ENCODE results near the gene CNTLN.
A peak's percentile ranks its signal among the peaks of the same experiment; 100 is the strongest.
"Not testable (repeated sequence)": the region's sequence is repeated elsewhere in the genome, so short reads cannot be mapped to it uniquely, and the experiment has no call there.

CNTLN gene

GRCh38 chr9:17509151-17509550 lies 374.3 kb downstream of the CNTLN start:
- DNase-seq (ENCODE audit: low read depth in 2 of 2) = no peak

- no peak for DNase-seq (ENCODE audit: low read depth in 2 of 2)
Observed at GRCh38 chr9:17509701-17510100, 374.9 kb downstream of the CNTLN start.

- no peak for DNase-seq (ENCODE audit: low read depth in 2 of 2)
Observed at GRCh38 chr9:17519761-17520160, 384.9 kb downstream of the CNTLN start.

- no peak for DNase-seq (ENCODE audit: low read depth in 2 of 2)
Observed at GRCh38 chr9:17520268-17521064, 385.6 kb downstream of the CNTLN start.

GRCh38 chr9:17521100-17521855 lies 386.4 kb downstream of the CNTLN start:
- DNase-seq (ENCODE audit: low read depth in 2 of 2) = no peak

- not testable (repeated sequence) for DNase-seq (ENCODE audit: low read depth in 2 of 2)
Observed at GRCh38 chr9:17526726-17527125, 391.9 kb downstream of the CNTLN start.

- DNase-seq (ENCODE audit: low read depth in 2 of 2) = no peak
Observed at GRCh38 chr9:17528859-17529258, 394.0 kb downstream of the CNTLN start.

GRCh38 chr9:17531642-17532254 lies 396.9 kb downstream of the CNTLN start:
- peak in 1 of 2 donors; percentile 15 for DNase-seq (ENCODE audit: low read depth in 2 of 2)

GRCh38 chr9:17532461-17532860 lies 397.6 kb downstream of the CNTLN start:
- no peak for DNase-seq (ENCODE audit: low read depth in 2 of 2)

- no peak for DNase-seq (ENCODE audit: low read depth in 2 of 2)
Observed at GRCh38 chr9:17535176-17535575, 400.3 kb downstream of the CNTLN start.

- no peak for DNase-seq (ENCODE audit: low read depth in 2 of 2)
Observed at GRCh38 chr9:17536027-17536426, 401.2 kb downstream of the CNTLN start.

GRCh38 chr9:17551023-17551422 lies 416.2 kb downstream of the CNTLN start:
- no peak for DNase-seq (ENCODE audit: low read depth in 2 of 2)
